GM21447 (cell line): ENCODE measurements around the gene OR2H1.
"Not testable (repeated sequence)": the region's sequence is repeated elsewhere in the genome, so short reads cannot be mapped to it uniquely, and the experiment has no call there.

Experiments used
- ATAC-seq: cut with Tn5 transposase; IDR thresholded peaks from one replicate; pipeline ENCODE4 v1.9.1; 2021; ENCODE audit not compliant: unreplicated experiment

OR2H1 gene

DNA sequence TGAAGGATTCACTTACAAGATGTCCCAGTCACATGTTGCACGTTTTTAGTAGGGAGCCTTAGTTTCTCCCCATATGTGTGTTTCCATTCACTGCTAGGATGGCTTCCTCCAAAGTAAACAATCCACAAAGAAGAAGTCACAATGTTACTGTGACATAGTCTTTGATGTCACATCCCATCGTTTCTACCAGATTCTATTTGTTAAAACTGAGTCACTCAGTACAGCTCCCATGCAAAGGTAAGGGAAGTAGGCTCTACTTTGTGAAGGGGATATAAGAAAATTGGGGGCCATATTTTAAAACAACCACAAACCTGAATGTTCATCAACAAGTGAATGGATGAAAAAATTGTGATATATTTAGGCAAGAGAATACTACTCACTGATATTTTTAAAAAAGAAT is at the start of gene OR2H1, which contains the start of gene OR11A1:
Gene OR2H1 (plus strand): TSS at position 185 of the 400 bp plus-strand sequence. CDS start 4,615 bp downstream, outside the sequence.
Gene OR11A1 (minus strand): TSS at position 101 of the 400 bp plus-strand sequence. CDS start 29,430 bp downstream, outside the sequence.
- ATAC-seq, result no peak

DNA sequence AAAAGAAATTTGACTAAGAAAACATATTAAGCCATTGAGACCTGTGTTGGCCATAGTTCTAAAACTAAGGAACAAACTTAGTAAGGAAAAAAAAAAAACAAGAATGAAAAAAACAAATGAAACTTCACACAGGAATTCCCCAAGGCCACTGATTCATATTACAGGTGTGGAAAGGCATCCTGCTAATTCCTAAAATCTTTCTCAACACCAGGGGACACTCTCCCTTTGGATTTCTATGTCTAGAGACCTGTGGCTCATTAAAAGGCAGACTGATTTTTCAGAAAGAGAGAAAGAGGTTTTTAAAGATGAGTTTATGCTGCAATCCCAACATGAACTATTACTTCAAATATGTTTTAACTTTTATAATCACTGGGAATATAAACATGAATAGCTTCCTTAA is 42.4 kb upstream of the OR2H1 start, which contains the start of gene OR12D1:
Gene OR12D1 (plus strand): TSS at position 341 of the 400 bp plus-strand sequence.
- ATAC-seq, result no peak

- no peak for ATAC-seq
These were observed 37.4 kb upstream of the OR2H1 start for GRCh38 chr6:29419516-29419915.

DNA sequence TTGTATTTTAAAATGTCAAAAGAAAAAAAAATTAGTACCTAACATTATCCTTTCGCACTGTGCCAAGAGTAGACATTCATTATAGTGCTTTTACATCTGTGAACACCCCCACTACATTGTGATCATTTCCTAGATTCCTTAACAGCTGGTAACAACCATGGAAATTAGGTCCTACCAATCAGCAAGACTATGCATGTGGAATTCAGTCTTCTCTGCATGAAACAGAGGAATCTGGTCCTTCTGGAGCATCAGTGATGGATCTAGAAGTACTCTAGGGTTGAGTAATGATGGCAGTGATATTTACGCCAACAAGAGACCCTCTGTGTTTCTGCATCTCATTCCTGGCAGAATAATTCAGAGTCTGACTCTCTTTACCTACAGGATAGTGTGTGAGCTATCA is 32.8 kb upstream of the OR2H1 start:
- ATAC-seq, result no peak

DNA sequence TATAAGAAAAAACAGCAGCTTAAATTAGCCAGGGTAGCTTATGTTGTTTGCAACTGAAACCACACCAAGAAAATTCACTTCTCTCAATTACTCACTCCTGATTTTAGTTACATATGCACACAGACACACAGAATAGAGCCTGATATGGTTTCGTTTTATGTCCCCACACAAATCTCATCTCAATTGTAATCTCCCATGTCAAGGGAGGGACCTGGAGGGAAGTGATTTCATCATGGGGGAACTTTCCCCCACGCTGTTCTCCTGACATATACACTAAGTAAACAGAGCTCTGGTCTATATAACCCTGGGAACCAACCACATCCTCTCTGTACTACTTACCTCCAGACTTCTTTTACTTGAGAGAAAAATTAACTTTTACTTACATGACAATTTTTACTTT is 32.4 kb upstream of the OR2H1 start:
- ATAC-seq, result no peak

- ATAC-seq, result no peak
These were observed 31.9 kb upstream of the OR2H1 start for GRCh38 chr6:29425075-29425474.

GRCh38 chr6:29426654-29427053 is 30.3 kb upstream of the OR2H1 start:
- no peak for ATAC-seq

GRCh38 chr6:29436730-29437129 is 20.2 kb upstream of the OR2H1 start:
- not testable (repeated sequence) for ATAC-seq

DNA sequence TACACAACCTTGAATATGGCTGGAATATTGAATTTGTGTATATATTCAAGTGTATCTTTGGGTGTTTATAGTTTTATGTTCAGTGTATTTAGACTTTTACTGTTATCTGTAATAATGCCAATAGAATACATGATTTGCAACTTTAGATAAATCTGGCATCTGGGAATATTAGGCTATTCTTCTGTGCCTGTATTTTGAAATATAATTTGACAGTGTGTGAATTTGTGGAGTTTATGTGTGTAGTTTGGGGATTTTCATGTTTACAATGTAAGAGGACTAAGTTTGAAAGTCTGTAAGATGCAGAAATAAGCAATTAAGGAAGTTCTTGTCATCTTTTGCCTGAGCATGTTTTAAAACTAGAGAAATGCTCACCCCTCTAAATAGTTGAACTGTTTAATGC is 17.9 kb upstream of the OR2H1 start, which contains the start of gene OR10C1:
Gene OR10C1 (plus strand): TSS at position 301 of the 400 bp plus-strand sequence. CDS start 710 bp downstream, outside the sequence.
- no peak for ATAC-seq

- ATAC-seq, result no peak
These were observed 14.2 kb upstream of the OR2H1 start for GRCh38 chr6:29442719-29443118.

DNA sequence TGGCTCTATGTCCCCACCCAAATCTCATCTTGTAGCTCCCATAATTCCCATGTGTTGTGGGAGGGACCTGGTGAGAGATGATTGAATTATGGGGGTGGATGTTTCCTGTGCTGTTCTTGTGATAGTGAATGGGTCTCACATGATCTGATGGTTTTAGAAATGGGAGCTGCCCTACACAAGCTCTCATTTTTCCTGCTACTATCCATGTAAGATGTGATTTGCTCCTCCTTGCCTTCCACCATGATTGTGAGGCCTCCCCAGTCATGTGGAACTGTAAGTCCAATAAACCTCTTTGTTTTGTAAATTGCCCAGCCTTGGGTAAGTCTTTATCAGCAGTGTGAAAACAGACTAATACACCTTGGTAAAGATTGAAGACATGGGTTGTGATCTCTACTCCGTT is 12.9 kb upstream of the OR2H1 start:
- ATAC-seq, result not testable (repeated sequence)

DNA sequence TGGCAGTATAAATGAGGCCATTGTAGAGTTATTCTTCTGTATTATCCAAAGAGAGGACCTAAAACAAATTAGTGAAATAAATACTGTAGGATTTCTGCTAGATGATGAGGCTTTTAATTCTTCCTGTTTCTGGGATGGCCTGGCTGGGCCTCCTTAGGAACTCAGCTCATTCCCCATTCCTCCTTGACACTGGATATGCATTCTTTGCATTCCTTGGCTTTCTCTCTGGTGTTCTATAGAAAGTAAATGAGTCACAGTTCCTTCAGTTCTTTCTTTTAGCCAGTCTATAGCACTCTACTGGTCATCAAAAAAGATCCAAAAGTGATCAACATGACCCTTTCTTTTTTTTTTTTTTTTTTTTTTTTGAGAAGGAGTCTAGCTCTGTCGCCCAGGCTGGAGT is 9.3 kb upstream of the OR2H1 start:
- no peak for ATAC-seq

GRCh38 chr6:29451471-29452193 is 5.3 kb upstream of the OR2H1 start:
- no peak for ATAC-seq

- ATAC-seq, result no peak
These were observed 4.3 kb downstream of the OR2H1 start for GRCh38 chr6:29461021-29461814.

- no peak for ATAC-seq
These were observed 5.1 kb downstream of the OR2H1 start for GRCh38 chr6:29462022-29462421.

GRCh38 chr6:29465279-29465678 is 8.3 kb downstream of the OR2H1 start:
- no peak for ATAC-seq

GRCh38 chr6:29465801-29466200 is 8.8 kb downstream of the OR2H1 start:
- no peak for ATAC-seq

- no peak for ATAC-seq
These were observed 9.3 kb downstream of the OR2H1 start for GRCh38 chr6:29466241-29466640.

DNA sequence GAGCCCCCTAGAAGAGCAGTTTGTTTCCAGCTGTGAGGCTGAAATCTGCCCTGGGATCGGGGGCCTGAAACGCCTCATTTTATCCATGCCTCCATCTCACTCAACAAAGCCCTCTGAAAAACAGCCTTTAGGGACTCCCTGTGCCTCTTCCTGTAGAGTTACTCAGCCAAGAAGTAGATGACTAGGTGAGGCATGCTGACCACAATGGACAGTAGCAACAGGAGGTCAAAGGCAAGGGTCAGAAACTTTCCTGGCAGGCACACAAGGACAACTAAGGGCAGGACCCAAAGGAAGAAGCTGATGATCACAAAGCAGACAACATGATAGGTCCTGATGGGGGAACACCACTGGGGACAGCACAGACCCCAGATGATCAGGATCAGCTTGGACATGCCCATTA is 18.0 kb downstream of the OR2H1 start:
- ATAC-seq, result no peak

DNA sequence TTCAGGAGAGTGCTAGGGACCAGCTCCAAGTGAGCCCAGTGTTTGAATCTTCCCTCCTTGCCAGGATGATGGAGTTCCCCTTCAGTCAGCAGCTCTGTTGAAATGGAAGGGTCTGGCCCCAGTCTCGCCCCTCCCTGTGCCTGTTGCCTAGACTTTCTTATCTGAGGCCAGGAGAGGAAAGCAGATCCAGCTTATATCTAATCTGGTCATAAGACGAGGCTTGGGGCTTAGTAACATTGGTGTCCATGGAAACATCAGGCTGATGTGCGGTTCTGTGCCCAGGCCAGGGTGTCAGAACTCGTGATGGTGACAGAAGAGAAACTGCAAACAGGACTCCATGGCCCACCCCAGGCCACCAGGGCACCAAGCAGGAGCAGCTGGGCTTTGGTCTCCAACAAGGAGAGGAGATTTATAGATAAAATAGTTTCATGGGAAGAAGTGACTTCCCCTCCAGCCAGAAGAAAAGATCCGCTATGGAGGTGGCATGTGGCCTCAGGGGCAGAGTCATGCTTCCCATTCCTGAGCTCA is 21.0 kb downstream of the OR2H1 start:
- no peak for ATAC-seq

- ATAC-seq, result no peak
These were observed 21.8 kb downstream of the OR2H1 start for GRCh38 chr6:29478740-29479139.

GRCh38 chr6:29479560-29479959 is 22.6 kb downstream of the OR2H1 start:
- ATAC-seq, result no peak
